Hematopoietic multipotent progenitor cell treated with erythropoietin and hydrocortisone succinate and interleukin-3 and kit ligand, for 17 days (in vitro differentiated cells): ENCODE data around the gene MAML3.
"Not testable (repeated sequence)": the region's sequence is repeated elsewhere in the genome, so short reads cannot be mapped to it uniquely, and the experiment has no call there.

Experiments
- DNase-seq: peaks from one replicate; pipeline ENCODE4 v3.0.0-alpha.2; 2015; ENCODE audit warnings: low spot score

MAML3 gene

DNA sequence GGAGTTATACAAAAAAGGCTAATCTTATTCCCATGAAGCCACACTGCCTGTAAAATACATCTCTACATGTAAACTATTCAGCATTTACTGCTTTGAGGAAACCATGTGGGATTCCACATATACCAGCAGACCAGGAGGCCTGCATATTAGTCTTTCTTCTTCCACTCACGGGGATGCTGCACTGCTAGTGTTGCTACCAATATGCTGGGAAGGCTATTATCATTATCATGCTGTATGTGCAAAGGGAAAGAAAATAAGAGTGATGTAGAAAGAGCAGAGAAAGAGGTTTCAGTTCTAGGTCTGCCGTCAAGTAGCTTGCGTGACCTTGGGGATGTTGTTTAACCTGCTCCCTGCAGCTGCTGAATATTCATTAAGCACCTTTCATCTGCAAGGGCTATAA, 427.4 kb downstream of the MAML3 start:
- no peak for DNase-seq

GRCh38 chr4:139725236-139725635, 428.7 kb downstream of the MAML3 start:
- DNase-seq, result no peak

DNA sequence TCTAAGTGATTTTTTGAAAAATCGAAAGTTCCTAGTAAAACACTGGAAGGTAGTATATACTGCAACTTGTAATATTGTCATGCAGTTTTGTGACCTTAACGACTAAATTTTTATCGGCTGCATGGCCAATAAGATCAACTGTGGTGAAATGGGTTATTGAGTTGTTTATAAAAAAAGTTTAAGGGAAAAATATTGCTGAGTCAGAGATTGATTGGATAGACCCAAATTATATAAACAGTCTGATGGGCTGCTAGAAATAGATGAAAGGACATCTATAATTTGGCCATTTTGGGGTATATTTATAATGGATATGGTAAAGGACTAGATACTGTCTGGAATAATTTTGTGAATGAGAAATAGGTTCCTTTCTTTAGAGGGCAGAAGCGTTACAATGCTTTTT, 432.2 kb downstream of the MAML3 start:
- DNase-seq, result no peak

DNA sequence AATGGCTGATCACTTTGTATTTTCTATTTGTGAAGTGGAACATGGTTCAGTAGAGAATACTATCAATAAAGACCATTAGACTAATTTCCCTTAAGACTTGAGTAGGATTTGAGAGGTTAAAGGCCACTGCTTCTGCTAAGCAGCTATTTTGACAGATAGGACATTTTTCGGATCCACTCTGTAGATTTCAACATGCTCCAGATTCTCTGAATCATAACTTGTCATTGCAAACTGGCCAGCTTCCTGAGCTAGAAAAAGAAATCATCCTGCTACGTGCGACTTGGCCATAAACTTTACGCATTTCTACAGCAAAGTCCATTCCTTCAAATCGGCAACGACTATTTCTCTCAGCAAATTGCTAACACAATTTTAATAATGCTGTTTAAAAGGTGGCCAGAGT, 433.2 kb downstream of the MAML3 start:
- DNase-seq, result no peak

- DNase-seq, result no peak
Observed at GRCh38 chr4:139719381-139720101, 434.4 kb downstream of the MAML3 start.

DNA sequence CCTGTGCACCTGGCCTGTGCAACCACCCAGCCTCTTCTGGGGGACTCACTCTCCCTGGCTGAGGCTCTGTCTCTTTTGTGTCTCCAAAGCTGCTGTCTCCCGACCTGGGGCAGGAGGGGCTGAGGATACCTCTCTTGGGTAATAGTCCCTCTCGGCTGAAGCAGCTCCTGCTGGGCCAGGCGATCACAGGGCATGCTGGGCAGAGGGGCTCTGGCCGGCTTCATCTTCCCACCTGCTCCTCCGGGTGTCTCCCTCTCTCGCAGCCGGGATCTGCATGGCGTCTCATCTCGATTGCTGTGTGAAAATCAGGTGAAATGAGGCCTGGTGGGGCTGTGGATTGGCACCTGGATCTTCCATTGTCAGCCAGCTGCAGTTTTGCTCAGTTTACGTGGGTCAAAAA, 435.2 kb downstream of the MAML3 start:
- DNase-seq, result no peak

GRCh38 chr4:139718358-139718757, 435.6 kb downstream of the MAML3 start:
- DNase-seq, result no peak

GRCh38 chr4:139715746-139716391, 438.1 kb downstream of the MAML3 start:
- no peak for DNase-seq

GRCh38 chr4:139712882-139713281, 441.1 kb downstream of the MAML3 start:
- DNase-seq, result no peak

DNA sequence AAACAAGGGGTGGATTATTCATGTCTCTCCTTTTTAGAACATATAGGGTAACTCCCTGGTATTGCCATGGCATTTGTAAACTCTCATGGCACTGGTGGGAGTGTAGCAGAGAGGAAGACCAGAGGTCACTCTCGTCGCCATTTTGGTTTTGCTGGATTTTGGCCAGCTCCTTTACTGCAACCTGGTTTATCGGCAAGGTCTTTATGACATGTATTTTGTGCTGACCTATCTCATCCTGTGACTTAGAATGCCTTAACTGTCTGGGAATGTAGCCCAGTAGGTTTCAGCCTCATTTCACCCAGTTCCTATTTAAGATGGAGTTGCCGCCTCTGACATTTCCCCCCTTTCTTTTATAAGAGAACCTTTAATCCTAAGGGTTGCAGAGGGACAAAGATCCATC, 442.5 kb downstream of the MAML3 start:
- no peak for DNase-seq

- DNase-seq, result no peak
Observed at GRCh38 chr4:139710073-139710472, 443.9 kb downstream of the MAML3 start.

DNA sequence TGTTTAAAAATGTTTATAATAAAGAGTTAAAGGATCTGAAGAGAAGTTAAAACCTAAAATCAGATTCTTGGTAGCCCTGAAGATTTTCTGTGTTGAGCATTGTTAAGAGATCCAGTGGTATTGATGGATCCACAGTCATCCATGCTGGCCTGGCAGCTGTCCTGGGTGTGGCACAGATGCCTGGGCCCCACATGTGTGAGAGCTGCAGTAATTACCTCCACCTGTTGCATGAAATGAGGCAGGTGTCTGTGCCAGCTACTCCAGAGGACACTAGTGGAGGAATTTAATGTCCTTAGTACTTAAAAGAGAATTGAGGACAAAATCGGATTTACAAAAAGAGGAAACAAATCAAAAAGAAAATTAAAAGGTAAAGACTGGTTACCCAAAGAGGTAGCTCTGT, 444.3 kb downstream of the MAML3 start:
- DNase-seq, result no peak

DNA sequence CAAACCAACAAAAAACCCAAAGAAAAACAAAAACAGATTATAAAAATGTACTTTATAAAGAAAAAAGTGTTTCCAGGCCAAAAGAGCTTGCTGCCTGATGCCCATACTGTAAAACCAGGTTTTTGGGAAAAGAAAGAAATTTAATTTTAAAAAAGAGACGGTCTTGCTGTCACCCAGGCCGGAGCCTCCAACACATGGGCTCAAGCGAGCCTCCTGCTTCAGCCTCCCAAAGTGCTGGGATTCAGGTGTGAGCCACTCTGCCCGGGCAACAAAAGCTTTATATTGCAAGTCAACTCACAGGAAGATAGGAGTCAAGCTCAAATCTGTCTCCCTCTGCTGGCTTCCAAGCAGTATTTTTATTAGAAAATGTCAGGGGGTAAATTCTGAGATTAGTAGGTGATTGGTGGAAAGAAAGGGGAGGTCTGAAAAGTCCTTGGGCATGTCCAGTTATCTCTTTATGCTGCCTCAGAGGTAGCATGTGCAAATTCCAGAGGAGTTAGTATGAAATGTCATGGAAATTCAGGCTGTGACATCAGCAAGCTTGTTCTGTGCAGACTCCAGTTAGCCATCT, 449.0 kb downstream of the MAML3 start:
- DNase-seq, result no peak

GRCh38 chr4:139700568-139700967, 453.4 kb downstream of the MAML3 start:
- no peak for DNase-seq

DNA sequence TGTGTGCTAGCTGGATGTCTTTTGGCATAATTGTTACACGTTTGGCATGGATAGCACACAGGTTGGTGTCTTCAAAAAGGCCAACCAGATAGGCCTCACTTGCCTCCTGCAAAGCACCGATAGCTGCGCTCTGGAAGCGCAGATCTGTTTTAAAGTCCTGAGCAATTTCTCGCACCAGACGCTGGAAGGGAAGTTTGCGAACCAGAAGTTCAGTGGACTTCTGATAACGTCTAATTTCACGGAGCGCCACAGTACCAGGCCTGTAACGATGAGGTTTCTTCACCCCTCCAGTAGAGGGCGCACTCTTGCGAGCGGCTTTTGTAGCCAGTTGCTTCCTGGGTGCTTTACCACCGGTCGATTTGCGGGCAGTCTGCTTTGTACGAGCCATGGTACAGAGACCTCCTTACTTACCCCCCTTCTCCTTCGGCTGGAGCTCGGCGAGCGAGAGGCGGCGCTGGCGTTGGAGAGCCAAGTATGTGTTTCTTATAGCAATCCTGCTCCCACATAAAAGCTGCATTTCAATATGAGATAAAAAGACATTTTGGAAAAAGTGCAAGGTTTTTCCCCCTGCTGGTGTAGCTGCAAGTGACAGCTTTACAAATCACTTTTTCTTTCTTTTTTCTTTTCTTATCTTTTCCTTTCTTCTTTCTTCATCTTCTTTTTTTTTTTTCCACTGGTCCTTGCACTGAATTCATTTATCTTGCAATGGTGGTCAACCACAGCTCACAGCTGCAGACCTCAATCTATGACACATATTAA, 455.6 kb downstream of the MAML3 start:
- DNase-seq, result not testable (repeated sequence)

DNA sequence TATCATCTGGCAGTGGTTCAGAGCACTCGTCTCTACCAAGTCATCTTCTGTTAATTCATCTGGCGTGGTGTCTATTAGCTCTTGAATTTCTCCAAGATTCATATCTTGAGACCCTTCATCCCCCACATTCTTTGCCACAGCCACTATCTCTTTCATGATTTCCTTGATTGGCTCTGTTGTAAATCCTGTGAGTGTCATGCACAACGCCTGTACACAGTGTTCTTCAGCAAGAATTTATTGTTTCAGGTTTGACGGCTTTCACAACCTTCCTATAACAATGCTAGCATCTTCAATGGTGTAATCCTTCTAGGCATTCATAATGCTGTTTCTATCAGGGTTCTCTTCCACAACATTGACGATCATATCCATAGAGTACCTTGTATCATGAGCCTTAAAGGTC, 457.5 kb downstream of the MAML3 start:
- no peak for DNase-seq

DNA sequence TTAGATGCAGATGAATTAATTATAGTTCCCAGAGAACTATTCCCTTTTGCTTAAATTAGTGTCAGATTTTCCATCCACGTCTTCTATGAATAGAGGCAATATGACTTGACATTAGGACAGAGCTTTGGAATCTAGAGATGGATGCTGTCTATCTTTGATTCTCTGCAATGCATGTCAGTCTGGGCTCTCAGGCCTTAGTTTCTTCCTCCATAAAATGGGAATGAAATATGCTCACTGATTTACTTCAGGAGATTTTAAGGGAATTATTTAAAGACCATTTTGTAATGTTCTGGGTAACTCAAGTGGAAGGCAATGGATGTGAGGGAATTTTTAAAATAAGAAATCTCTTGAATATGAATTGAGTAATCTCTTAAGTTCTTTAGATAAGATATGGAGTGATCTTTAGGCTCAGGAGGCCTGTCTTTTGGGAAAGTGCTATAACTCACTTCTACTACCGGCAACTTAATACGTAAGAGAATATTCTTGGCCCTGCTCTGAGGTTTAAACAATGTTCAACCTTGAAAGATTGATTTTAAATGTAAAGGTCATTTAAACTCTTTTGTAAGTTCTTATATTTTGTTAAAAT, 459.4 kb downstream of the MAML3 start:
- no peak for DNase-seq

GRCh38 chr4:139692309-139693012, 461.5 kb downstream of the MAML3 start:
- DNase-seq, result no peak

DNA sequence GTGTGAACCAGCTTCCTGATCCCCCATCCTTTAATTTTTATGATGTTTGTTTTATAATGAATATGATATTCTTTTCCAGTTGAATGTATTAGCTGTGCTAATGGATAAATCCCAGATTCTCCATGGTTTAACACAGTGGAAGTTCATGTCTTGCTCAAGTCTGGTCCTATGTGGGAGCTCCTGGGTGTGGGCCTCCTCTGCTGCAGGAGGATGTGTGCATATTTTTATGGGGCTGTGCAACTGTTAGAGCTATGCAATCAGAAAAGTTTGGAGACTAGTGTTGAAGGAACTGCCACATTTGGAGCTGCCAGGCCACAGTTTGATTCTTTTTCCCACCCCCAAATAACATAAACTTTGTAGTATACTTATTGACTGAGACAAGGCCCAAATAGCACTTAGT, 463.6 kb downstream of the MAML3 start:
- no peak for DNase-seq

DNA sequence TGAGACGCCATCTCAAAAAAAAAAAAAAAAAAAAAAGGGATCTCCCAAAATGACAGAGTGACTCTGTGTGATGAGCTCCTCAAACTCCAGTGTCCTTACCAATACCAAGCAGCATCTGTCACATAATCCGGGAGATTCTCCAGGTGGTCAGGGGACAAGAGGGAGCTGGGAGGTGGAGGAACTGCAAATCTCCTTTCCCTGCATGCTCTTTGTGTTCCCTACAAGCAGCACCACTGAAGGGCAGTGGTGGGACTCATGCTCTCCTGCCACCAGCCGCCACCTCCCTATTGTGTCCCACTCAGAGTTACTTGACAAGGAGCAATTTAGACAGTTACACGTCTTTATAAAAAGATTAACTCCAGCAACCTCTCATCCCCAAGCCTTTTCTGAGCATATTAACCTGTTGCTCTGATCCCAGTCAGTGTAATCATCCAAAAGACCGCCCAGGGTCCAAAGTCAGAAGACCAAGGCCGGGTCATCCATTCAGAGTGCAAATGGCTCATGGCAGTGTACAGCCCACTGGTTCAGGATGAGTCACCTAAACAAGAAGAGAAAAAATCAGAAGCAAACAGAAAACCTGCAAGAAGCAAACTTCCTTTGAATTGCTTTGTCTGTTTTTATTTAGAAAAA, 464.8 kb downstream of the MAML3 start:
- no peak for DNase-seq

DNA sequence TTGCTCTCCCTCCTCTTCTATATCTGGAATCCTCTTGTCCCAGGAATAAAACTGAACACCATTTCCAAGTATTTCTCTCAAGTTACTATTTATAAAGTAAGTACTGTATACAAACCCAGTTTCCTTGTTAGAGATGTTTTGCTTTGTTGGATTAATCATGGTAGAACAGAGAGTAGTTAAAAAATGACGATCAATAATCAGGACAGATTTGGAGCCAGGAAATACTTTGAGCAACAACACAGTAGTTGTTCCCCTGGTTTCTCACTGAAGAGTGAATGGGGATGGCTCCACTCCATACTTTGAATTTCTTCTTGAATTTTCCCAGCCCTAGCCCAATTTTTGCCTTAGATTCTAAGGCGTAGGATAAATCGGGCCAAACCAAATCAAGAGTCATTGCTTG, 467.0 kb downstream of the MAML3 start:
- no peak for DNase-seq
